CD4-positive, CD25-positive, alpha-beta regulatory T cell (primary cell): ENCODE results near the gene KSR2. TPM values are rescaled to one million over a fixed set of nuclear protein-coding genes. Genes with fewer than 3 reads are reported as not detected.

Source experiments
- ATAC-seq, 2 donors: fragments of 150-1000 bp; cut with Tn5 transposase; one replicate each; pipeline ENCODE4 v1.10.0; 2021; ENCODE audit warnings: low read depth in 2 of 2, moderate number of reproducible peaks in 2 of 2, moderate library complexity in 1 of 2
- DNase-seq, 3 donors: peaks; one replicate each; pipeline versions ENCODE4 v3.0.0 to v3.0.0-alpha.2; 2012 to 2022; ENCODE audit warnings: mixed read lengths in 1 of 3
- H3K27ac ChIP-seq: one replicate; pipeline ENCODE4 v1.7.0; 2013; ENCODE audit warnings: mild to moderate bottlenecking, low read length; ENCODE audit not compliant: insufficient read depth, poor library complexity, severe bottlenecking
- H3K27me3 ChIP-seq: one replicate; pipeline ENCODE4 v1.7.0; 2013; ENCODE audit warnings: low read length; ENCODE audit not compliant: control insufficient read depth, insufficient read depth
- H3K36me3 ChIP-seq: one replicate; pipeline ENCODE4 v1.7.0; 2013; ENCODE audit warnings: mild to moderate bottlenecking, low read length, moderate library complexity; ENCODE audit not compliant: control insufficient read depth, insufficient read depth
- H3K4me1 ChIP-seq: 2 replicates; pipeline ENCODE4 v1.7.0; 2013; ENCODE audit warnings: mild to moderate bottlenecking, low read length; ENCODE audit not compliant: insufficient read depth, control insufficient read depth, poor library complexity, severe bottlenecking
- H3K4me3 ChIP-seq: one replicate; pipeline ENCODE4 v1.7.0; 2013; ENCODE audit warnings: low read depth, mild to moderate bottlenecking, low read length, moderate library complexity
- H3K9me3 ChIP-seq, 2 experiments: 1 replicate in 1 of 2; 2 replicates in 1 of 2; pipeline ENCODE4 v1.7.0; 2013; ENCODE audit warnings: low read length in 2 of 2, mild to moderate bottlenecking in 1 of 2, moderate library complexity in 1 of 2; ENCODE audit not compliant: control insufficient read depth in 2 of 2
- H3K27ac Mint-ChIP-seq, 3 donors: one replicate each; pipeline ENCODE4 v1.8.0; 2020 to 2022; ENCODE audit warnings: mild to moderate bottlenecking in 3 of 3, mixed read lengths in 3 of 3, moderate library complexity in 2 of 3
- H3K27me3 Mint-ChIP-seq: one replicate; pipeline ENCODE4 v1.8.0; 2022; ENCODE audit warnings: mild to moderate bottlenecking, mixed read lengths
- H3K36me3 Mint-ChIP-seq: one replicate; pipeline ENCODE4 v1.8.0; 2020; ENCODE audit warnings: mixed read lengths
- H3K4me1 Mint-ChIP-seq, 4 donors: one replicate each; pipeline ENCODE4 v1.8.0; 2020 to 2022; ENCODE audit warnings: mixed read lengths in 4 of 4, mild to moderate bottlenecking in 1 of 4
- H3K4me3 Mint-ChIP-seq, 4 donors: one replicate each; pipeline ENCODE4 v1.8.0; 2020 to 2022; ENCODE audit warnings: mild to moderate bottlenecking in 4 of 4, mixed read lengths in 4 of 4, moderate library complexity in 3 of 4
- H3K9me3 Mint-ChIP-seq, 7 donors: one replicate each; pipeline ENCODE4 v1.8.0; 2020 to 2022; ENCODE audit warnings: mixed read lengths in 7 of 7, mild to moderate bottlenecking in 3 of 7, moderate library complexity in 2 of 7
- polyA plus RNA-seq, 4 donors: library from polyadenylated mRNA; unstranded; fragments of 300-500 nt; fragmentation: Illumina TruSeq; gene quantifications; one replicate each; pipeline ENCODE4 v1.2.3, GENCODE V29; 2021
- total RNA-seq: library from RNA; stranded (reverse); gene quantifications from one replicate; pipeline ENCODE4 v1.2.3, GENCODE V29; 2022

Gene KSR2
- total and polyA plus RNA-seq, 5 donors from 2014 or later = 0.20 TPM; not detected in 4

DNA sequence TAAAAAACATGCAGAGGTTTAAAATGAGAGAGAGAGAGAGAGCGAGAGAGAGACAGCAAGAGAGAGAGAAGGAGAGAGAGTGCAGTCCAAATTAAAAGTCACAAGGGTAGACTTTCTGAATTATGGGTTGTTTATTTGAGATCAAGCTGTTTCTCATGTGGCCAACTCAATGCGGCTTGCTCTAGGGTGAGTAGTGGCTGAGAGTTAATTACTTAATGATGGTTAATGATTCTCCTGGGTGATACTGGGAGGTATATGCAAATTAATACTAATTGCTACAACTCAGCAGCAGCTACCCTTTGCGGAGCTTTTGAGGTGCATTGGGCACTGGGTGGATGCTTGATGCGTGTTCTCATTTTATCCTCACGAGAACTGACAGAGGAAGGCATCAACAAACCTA lies 485.3 kb downstream of the KSR2 start:
- no peak for DNase-seq
- Histone ChIP-seq H3K27me3 (no peaks in the 10 kb centered on the region), H3K36me3 (no peaks in the 10 kb centered on the region), H3K4me3 (no peak overlapping the region), H3K9me3 (no peaks in the 10 kb centered on the region), H3K4me1 (no peaks in the 10 kb centered on the region), H3K27ac (no peak overlapping the region)
- no peaks in the 10 kb centered on the region for H3K4me1 Mint-ChIP-seq
- H3K9me3 Mint-ChIP-seq = peaks cover 0 to 4% (median 0%) of the 10 kb centered on the region in 7 donors
- H3K36me3 Mint-ChIP-seq = no peaks in the 10 kb centered on the region
- H3K27ac Mint-ChIP-seq = no peak overlapping the region
- ATAC-seq = no peak
- H3K27me3 Mint-ChIP-seq = no peaks in the 10 kb centered on the region
- H3K4me3 Mint-ChIP-seq = no peak overlapping the region

GRCh38 chr12:117481470-117481869 lies 487.3 kb downstream of the KSR2 start:
- no peaks in the 10 kb centered on the region for H3K27me3 Mint-ChIP-seq
- Histone ChIP-seq H3K27me3 (no peaks in the 10 kb centered on the region), H3K9me3 (no peaks in the 10 kb centered on the region), H3K4me3 (no peak overlapping the region), H3K4me1 (no peaks in the 10 kb centered on the region), H3K27ac (no peak overlapping the region), H3K36me3 (no peaks in the 10 kb centered on the region)
- no peak overlapping the region for H3K27ac Mint-ChIP-seq
- H3K9me3 Mint-ChIP-seq = peaks cover 0 to 4% (median 0%) of the 10 kb centered on the region in 7 donors
- no peaks in the 10 kb centered on the region for H3K4me1 Mint-ChIP-seq
- ATAC-seq (no peak), DNase-seq (no peak)
- no peak overlapping the region for H3K4me3 Mint-ChIP-seq
- no peaks in the 10 kb centered on the region for H3K36me3 Mint-ChIP-seq

DNA sequence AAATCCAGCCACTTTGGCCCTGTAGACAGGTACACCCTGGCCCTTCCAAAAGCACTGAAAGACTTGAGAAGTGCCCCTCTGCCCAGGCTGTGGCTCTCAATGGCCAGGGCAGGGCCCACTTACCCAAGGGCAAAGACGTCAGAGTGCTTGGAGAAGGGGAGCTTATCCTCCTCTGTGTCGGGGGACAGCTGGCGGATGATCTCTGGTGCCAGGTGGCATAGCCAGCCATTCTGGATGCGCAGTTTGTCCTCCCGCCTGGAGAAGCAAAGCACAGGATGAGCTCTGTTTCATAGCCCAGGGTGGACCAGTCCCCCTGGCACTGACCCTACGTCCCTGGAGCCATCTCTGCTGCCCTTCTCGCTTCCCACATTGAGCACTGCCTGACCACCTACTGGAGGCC lies 492.4 kb downstream of the KSR2 start:
- Histone ChIP-seq H3K9me3 (no peaks in the 10 kb centered on the region), H3K27me3 (no peaks in the 10 kb centered on the region), H3K36me3 (no peaks in the 10 kb centered on the region), H3K4me3 (no peak overlapping the region), H3K4me1 (no peaks in the 10 kb centered on the region), H3K27ac (no peak overlapping the region)
- DNase-seq = no peak
- no peak for ATAC-seq
- Mint-ChIP-seq H3K4me3 (no peak overlapping the region), H3K4me1 (no peaks in the 10 kb centered on the region), H3K27ac (no peak overlapping the region), H3K36me3 (no peaks in the 10 kb centered on the region), H3K27me3 (no peaks in the 10 kb centered on the region), H3K9me3 (peaks cover 0 to 4% (median under 1%) of the 10 kb centered on the region in 7 donors)

DNA sequence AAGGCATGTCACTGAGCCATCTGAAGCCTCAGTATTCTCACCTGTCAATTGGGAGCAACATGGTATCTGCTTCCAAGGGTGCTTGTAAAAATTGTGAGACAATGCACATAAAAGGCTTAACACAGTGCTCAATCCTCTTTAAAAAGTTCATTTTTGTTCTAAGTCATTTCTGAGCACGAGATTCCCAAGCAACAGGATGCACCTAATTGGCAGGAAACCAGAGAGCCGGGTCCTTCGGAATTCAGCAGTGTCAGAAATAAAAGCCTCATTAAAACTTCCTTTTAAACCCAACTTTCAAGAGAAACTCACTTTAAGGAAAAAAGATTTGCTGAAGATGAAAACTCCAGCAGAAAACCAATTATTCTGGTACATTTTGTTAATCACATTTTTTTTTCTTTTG lies 494.9 kb downstream of the KSR2 start:
- no peaks in the 10 kb centered on the region for H3K36me3 ChIP-seq
- Mint-ChIP-seq H3K4me1 (no peaks in the 10 kb centered on the region), H3K27me3 (no peaks in the 10 kb centered on the region), H3K4me3 (no peak overlapping the region), H3K9me3 (peaks cover 0 to 4% (median 3%) of the 10 kb centered on the region in 7 donors), H3K36me3 (no peaks in the 10 kb centered on the region), H3K27ac (no peak overlapping the region)
- H3K9me3 ChIP-seq = peaks cover 0 to 8% of the 10 kb centered on the region in 2 experiments
- no peak overlapping the region for H3K27ac ChIP-seq
- H3K4me3 ChIP-seq = no peak overlapping the region
- no peak for ATAC-seq
- H3K4me1 ChIP-seq = no peaks in the 10 kb centered on the region
- DNase-seq = no peak
- H3K27me3 ChIP-seq = no peaks in the 10 kb centered on the region

GRCh38 chr12:117472983-117473382 lies 495.8 kb downstream of the KSR2 start:
- H3K9me3 ChIP-seq = peaks cover 0 to 8% of the 10 kb centered on the region in 2 experiments
- H3K27me3 ChIP-seq = no peaks in the 10 kb centered on the region
- no peak overlapping the region for H3K4me3 Mint-ChIP-seq
- peaks cover 0 to 4% (median 3%) of the 10 kb centered on the region in 7 donors for H3K9me3 Mint-ChIP-seq
- H3K4me1 ChIP-seq = no peaks in the 10 kb centered on the region
- no peak for DNase-seq
- no peaks in the 10 kb centered on the region for H3K36me3 ChIP-seq
- no peak overlapping the region for H3K4me3 ChIP-seq
- no peaks in the 10 kb centered on the region for H3K4me1 Mint-ChIP-seq
- no peaks in the 10 kb centered on the region for H3K27me3 Mint-ChIP-seq
- peak overlapping the region in 1 of 3 donors; percentile 7 for H3K27ac Mint-ChIP-seq
- ATAC-seq = no peak
- no peaks in the 10 kb centered on the region for H3K36me3 Mint-ChIP-seq
- H3K27ac ChIP-seq = no peak overlapping the region

- Mint-ChIP-seq H3K27ac (no peak overlapping the region), H3K9me3 (peaks cover 0 to 4% (median 3%) of the 10 kb centered on the region in 7 donors), H3K36me3 (no peaks in the 10 kb centered on the region), H3K27me3 (no peaks in the 10 kb centered on the region), H3K4me1 (no peaks in the 10 kb centered on the region), H3K4me3 (no peak overlapping the region)
- ATAC-seq = no peak
- Histone ChIP-seq H3K9me3 (peaks cover 0 to 8% of the 10 kb centered on the region in 2 experiments), H3K4me3 (no peak overlapping the region), H3K27ac (no peak overlapping the region), H3K36me3 (no peaks in the 10 kb centered on the region), H3K27me3 (no peaks in the 10 kb centered on the region), H3K4me1 (no peaks in the 10 kb centered on the region)
- DNase-seq = peak in 1 of 3 donors; percentile 2
Observed at GRCh38 chr12:117470804-117471203, 498.0 kb downstream of the KSR2 start.

GRCh38 chr12:117469883-117470483 lies 498.8 kb downstream of the KSR2 start:
- Mint-ChIP-seq H3K36me3 (no peaks in the 10 kb centered on the region), H3K27me3 (no peaks in the 10 kb centered on the region), H3K4me3 (no peak overlapping the region), H3K4me1 (no peaks in the 10 kb centered on the region), H3K27ac (no peak overlapping the region), H3K9me3 (peaks cover 0 to 4% (median 2%) of the 10 kb centered on the region in 7 donors)
- ATAC-seq (no peak), DNase-seq (no peak)
- Histone ChIP-seq H3K4me1 (no peaks in the 10 kb centered on the region), H3K36me3 (no peaks in the 10 kb centered on the region), H3K27me3 (no peaks in the 10 kb centered on the region), H3K27ac (no peak overlapping the region), H3K9me3 (peaks cover 0 to 8% of the 10 kb centered on the region in 2 experiments), H3K4me3 (no peak overlapping the region)

DNA sequence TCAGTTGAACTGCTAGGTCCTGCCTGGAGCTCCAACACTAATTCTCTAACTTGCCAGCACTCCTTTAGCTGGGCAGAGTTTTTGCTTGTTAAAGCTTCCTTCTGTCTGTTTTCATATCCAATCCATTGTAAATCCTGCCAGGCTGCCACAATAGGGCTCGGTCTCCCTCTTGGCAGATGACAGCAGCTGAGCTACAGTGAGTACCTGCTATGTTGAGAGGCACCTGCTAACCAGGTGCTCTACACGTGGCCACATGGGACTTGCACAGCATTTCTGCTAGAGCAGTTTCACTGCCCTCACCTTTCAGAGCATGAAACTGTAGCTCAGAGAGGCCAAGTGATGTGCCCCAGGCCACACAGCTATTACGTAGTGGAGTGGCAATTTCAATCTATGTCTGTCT lies 500.8 kb downstream of the KSR2 start:
- DNase-seq = no peak
- Mint-ChIP-seq H3K4me3 (no peak overlapping the region), H3K4me1 (no peaks in the 10 kb centered on the region), H3K27ac (no peak overlapping the region), H3K36me3 (peaks cover 3% of the 10 kb centered on the region), H3K9me3 (peaks cover 0 to 6% (median 3%) of the 10 kb centered on the region in 7 donors), H3K27me3 (no peaks in the 10 kb centered on the region)
- Histone ChIP-seq H3K9me3 (peaks cover 0 to 8% of the 10 kb centered on the region in 2 experiments), H3K4me1 (no peaks in the 10 kb centered on the region), H3K27me3 (no peaks in the 10 kb centered on the region), H3K36me3 (no peaks in the 10 kb centered on the region), H3K27ac (no peak overlapping the region), H3K4me3 (no peak overlapping the region)
- no peak for ATAC-seq
